ENCODE measurements around the gene SSBP4. TPM values are rescaled to one million over a fixed set of nuclear protein-coding genes. Genes with fewer than 3 reads are reported as not detected.
A peak's percentile ranks its signal among the peaks of the same experiment; 100 is the strongest.

The SSBP4 gene
- total and polyA plus RNA-seq, 9 of the 15 experiments (the other 6 are each of a cell fraction or from before 2014, with no cell fraction given): 1.1 to 189 (median 39.0) TPM

DNA sequence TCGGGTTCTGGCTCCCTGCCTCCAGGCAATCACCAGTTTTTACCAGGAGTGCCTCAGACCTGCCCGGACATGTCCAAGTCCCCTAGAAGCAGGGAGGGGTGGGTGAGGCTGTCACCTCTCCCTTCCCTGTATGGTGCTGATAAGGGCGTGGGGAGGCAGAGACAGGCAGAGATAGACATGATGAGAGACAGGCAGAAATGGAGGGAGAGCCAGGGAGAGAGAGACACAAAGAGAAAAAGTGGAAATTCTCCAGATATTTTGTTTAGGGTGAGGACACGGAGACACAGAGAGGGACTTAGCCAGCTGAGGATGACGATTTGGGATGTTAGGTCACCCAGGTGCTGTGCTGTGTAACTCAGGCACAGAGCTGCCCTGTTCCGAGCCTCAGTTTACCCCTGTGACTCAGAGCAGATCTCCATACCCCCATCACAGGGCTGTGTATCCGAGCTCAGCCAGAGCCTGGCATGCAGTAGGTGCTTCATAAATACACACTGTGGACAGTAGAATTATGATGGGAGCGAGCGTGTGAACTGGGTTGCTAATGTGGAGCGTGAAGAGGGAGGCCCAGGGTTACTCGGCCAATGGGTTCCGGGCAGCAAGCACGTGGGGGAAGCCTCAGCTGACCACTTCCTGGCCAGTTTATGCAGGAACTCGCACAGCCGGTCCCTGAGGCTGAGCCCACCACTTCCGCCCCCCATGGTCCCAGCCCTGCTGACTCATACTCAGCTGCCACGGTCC is 45.1 kb upstream of the SSBP4 start:
- intact Hi-C loops (cut with micrococcal nuclease): loop anchor here (1.0 kb wide), 1 partner anchor 12 kb away; the partner anchor contains the start of gene GDF15
- FAIRE-seq: peak; percentile 98
- ATAC-seq: peak; percentile 93
- in situ Hi-C loops (cut with MboI): no loop called here
- peak; percentile 96 to 99 (median 96) for DNase-seq (ENCODE audit: extremely low read depth in 1 of 4, low spot score in 3 of 4)
- peak overlapping the region; percentile 97 for H3K27ac ChIP-seq (ENCODE audit: extremely low read depth, low read depth, low read length)
- peak overlapping the region; percentile 89 for H3K4me2 ChIP-seq (ENCODE audit: insufficient read depth, low read length)
- peak overlapping the region; percentile 58 for H2AFZ ChIP-seq (ENCODE audit: low read depth, low read length)
- ChIA-PET POLR2A (interaction anchor here (0.6 to 5.4 kb wide), 9 partner anchors 9 to 95 kb away, joined by 3 to 79 read pairs (median 4); partner anchors contain the start of genes GDF15 and JUND), CTCF (ENCODE audit: low intra/inter-chr PET ratio) (no interaction called here)
- no peaks in the 10 kb centered on the region for H3K27me3 ChIP-seq (ENCODE audit: control insufficient read depth in 2 of 2, insufficient read depth in 2 of 2, low read length in 2 of 2)
- no peaks in the 10 kb centered on the region for H4K20me1 ChIP-seq (replicated peaks; ENCODE audit: control insufficient read depth, insufficient read depth, low read length)
- peak overlapping the region; percentile 1; the same call in 1 of the 2 replicates for H3K4me3 ChIP-seq
- H3K9me1 ChIP-seq (ENCODE audit: control insufficient read depth, insufficient read depth, low read length): no peaks in the 10 kb centered on the region
- peaks cover 6% of the 10 kb centered on the region for H3K79me2 ChIP-seq (ENCODE audit: control insufficient read depth, insufficient read depth, low read length)
- H3K9ac ChIP-seq (ENCODE audit: insufficient read depth in 1 of 2, low read depth in 2 of 2, low read length in 2 of 2): peak overlapping the region; percentile 85 to 92
- WGBS (ENCODE audit: insufficient coverage, low coverage, missing lambda C conversion rate): 2% methylated on average over 17 of the region's 17 CpGs
- H3K9me3 ChIP-seq (replicated peaks; ENCODE audit: control insufficient read depth, insufficient read depth, low read depth, low read length): no peaks in the 10 kb centered on the region
- H3K36me3 ChIP-seq (ENCODE audit: control insufficient read depth, insufficient read depth, low read length): peaks cover 7% of the 10 kb centered on the region; the same call in 1 of the 3 replicates
- BruUV-seq (replicated peaks): no TSS peak
- H3K4me1 ChIP-seq (replicated peaks in 1 of 2; ENCODE audit: control insufficient read depth in 2 of 2, insufficient read depth in 2 of 2, low read length in 2 of 2): peaks cover 59 to 72% of the 10 kb centered on the region in 2 experiments
- TF ChIP-seq WHSC1 (IDR thresholded peaks at IDR 0.05; ENCODE audit: low read length) (no peak), EP400 (IDR thresholded peaks at IDR 0.05) (peak; percentile 93), ZNF766 (CRISPR knock-in tag; conservative IDR thresholded peaks at IDR 0.05) (0 out of 2 replicates have a peak, but pooled peaks have one; percentile 90), CBX2 (IDR thresholded peaks at IDR 0.05; ENCODE audit: insufficient read depth, low read length, poor library complexity, severe bottlenecking) (no peak), SMARCE1 (IDR thresholded peaks at IDR 0.05) (peak; percentile 95), ZNF644 (tag; IDR thresholded peaks at IDR 0.05; ENCODE audit: low read depth) (no peak; the same call in 1 of the 2 replicates), NFYB (IDR thresholded peaks at IDR 0.05; ENCODE audit: extremely low read depth, insufficient read length) (peak; percentile 39), ZNF232 (CRISPR knock-in tag; IDR thresholded peaks at IDR 0.05) (no peak), TEAD1 (CRISPR knock-in tag; IDR thresholded peaks at IDR 0.05) (peak in 1 of 2 experiments; percentile 79; a peak in 1 of 4 replicates), POLR3G (IDR thresholded peaks at IDR 0.05; ENCODE audit: extremely low read depth, insufficient read length, insufficient replicate concordance) (no peak), IRF2 (CRISPR knock-in tag; IDR thresholded peaks at IDR 0.05) (no peak), FOSL1 (tag; conservative IDR thresholded peaks at IDR 0.05) (peak; percentile 97), ZNF717 (CRISPR knock-in tag; IDR thresholded peaks at IDR 0.05) (no peak)
- TF ChIP-seq, protein P1, sequence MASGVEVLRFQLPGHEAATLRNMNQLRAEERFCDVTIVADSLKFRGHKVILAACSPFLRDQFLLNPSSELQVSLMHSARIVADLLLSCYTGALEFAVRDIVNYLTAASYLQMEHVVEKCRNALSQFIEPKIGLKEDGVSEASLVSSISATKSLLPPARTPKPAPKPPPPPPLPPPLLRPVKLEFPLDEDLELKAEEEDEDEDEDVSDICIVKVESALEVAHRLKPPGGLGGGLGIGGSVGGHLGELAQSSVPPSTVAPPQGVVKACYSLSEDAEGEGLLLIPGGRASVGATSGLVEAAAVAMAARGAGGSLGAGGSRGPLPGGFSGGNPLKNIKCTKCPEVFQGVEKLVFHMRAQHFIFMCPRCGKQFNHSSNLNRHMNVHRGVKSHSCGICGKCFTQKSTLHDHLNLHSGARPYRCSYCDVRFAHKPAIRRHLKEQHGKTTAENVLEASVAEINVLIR (CRISPR knock-in tag; IDR thresholded peaks at IDR 0.05): no peak
- TF ChIP-seq, protein P2, sequence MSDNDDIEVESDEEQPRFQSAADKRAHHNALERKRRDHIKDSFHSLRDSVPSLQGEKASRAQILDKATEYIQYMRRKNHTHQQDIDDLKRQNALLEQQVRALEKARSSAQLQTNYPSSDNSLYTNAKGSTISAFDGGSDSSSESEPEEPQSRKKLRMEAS (CRISPR knock-in tag; IDR thresholded peaks at IDR 0.05): peak; percentile 93
- TF ChIP-seq, protein P3, sequence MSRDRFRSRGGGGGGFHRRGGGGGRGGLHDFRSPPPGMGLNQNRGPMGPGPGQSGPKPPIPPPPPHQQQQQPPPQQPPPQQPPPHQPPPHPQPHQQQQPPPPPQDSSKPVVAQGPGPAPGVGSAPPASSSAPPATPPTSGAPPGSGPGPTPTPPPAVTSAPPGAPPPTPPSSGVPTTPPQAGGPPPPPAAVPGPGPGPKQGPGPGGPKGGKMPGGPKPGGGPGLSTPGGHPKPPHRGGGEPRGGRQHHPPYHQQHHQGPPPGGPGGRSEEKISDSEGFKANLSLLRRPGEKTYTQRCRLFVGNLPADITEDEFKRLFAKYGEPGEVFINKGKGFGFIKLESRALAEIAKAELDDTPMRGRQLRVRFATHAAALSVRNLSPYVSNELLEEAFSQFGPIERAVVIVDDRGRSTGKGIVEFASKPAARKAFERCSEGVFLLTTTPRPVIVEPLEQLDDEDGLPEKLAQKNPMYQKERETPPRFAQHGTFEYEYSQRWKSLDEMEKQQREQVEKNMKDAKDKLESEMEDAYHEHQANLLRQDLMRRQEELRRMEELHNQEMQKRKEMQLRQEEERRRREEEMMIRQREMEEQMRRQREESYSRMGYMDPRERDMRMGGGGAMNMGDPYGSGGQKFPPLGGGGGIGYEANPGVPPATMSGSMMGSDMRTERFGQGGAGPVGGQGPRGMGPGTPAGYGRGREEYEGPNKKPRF (IDR thresholded peaks at IDR 0.05; ENCODE audit: low read depth, low read length): no peak
- TF ChIP-seq, protein P4, sequence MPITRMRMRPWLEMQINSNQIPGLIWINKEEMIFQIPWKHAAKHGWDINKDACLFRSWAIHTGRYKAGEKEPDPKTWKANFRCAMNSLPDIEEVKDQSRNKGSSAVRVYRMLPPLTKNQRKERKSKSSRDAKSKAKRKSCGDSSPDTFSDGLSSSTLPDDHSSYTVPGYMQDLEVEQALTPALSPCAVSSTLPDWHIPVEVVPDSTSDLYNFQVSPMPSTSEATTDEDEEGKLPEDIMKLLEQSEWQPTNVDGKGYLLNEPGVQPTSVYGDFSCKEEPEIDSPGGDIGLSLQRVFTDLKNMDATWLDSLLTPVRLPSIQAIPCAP (CRISPR knock-in tag; IDR thresholded peaks at IDR 0.05; ENCODE audit: borderline replicate concordance): no peak

Data from K562 (cell line).